Brain microvascular endothelial cell (primary cell): Measurements from ENCODE around the gene SUPT3H.
A peak's percentile ranks its signal among the peaks of the same experiment; 100 is the strongest.

Experiments
- DNase-seq: peaks from one replicate; pipeline ENCODE4 v3.0.0-alpha.2; 2020
- H3K27ac ChIP-seq: fragments of 250-450 bp; sonication (Bioruptor Pico); 2 replicates; pipeline ENCODE4 v1.5.1; 2020; ENCODE audit warnings: mild to moderate bottlenecking, moderate library complexity
- H3K27me3 ChIP-seq: fragments of 250-450 bp; sonication (Bioruptor Pico); replicated peaks from 2 replicates; pipeline ENCODE4 v1.5.1; 2020; ENCODE audit warnings: mild to moderate bottlenecking
- H3K36me3 ChIP-seq: fragments of 250-450 bp; sonication (Bioruptor Pico); replicated peaks from 2 replicates; pipeline ENCODE4 v1.5.1; 2020; ENCODE audit warnings: mild to moderate bottlenecking
- H3K4me3 ChIP-seq: 2 replicates; pipeline ENCODE4 v1.5.1; 2011; ENCODE audit warnings: low read depth, mild to moderate bottlenecking, control low read depth, low read length, moderate library complexity
- CTCF ChIP-seq: IDR thresholded peaks from 2 replicates; pipeline ENCODE4 v1.5.1; 2011; ENCODE audit warnings: low read depth, mild to moderate bottlenecking, moderate library complexity, low read length, control low read depth, inconsistent platforms; ENCODE audit errors: missing control alignments
- in situ Hi-C: cut with HindIII; loops from 2 replicates; pipeline ENCODE4 v1.10.0; 2017; ENCODE audit warnings: low sequenced_read_pairs, low pct_ligation_motif_present

The SUPT3H gene

DNA sequence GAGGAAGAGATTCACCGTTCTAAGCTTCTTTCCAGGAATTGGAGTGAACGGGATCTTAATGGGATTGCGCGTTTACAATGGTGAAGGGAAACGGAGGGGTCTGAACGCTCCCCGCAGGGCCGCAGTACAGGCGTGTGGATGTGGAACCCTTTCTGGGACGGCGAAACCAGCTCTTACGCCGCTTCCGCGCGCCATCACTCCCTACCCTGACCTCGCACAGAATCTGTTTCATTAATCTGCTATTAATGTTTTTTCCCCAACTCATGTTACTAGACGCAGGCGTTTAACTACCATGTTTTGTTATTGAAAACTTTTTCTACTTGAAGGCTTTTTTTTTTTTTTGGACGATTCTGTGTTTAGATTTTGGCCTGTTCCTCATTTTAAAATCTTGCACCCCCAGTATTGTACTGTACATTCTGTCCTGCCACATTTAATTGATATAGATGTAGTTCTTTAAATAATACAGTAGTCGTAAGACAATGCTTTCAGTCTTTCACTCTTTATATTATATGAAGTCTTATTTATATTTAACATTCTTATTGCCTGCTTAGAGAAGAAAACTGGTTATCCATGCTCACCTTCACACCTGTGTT is 696 bp upstream of the SUPT3H start:
- Histone ChIP-seq H3K27ac (peak overlapping the region; percentile 86), H3K27me3 (no peaks in the 10 kb centered on the region), H3K4me3 (peak overlapping the region; percentile 77), H3K36me3 (no peaks in the 10 kb centered on the region)
- in situ Hi-C loops: no loop called here
- no peak for DNase-seq
- TF ChIP-seq CTCF: peak; percentile 0

DNA sequence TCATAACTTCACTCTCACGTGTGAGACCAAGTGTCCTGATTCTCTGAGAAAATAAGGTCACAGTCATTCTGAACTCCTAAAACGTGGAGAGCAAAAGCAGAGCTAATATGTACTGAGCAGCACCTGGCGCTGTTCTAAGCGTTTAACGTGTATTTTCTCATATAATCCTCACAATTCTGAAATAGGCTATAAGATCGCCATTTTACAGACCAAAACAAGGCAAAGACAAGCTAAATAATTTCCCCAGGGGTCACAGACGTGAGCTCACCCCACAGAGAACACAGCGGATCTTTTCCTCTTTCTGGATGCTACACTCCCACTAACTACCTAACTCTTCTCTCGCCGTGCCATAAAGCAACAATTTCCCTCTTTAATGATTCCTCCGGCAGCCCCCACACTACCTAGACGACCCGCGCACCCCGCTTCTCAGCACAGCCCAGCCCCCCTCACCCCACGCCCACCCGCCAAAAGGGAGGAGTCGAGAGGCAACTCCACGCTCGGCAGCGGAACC is 636 bp downstream of the SUPT3H start:
- Histone ChIP-seq H3K27ac (peak overlapping the region; percentile 86), H3K36me3 (no peaks in the 10 kb centered on the region), H3K27me3 (no peaks in the 10 kb centered on the region), H3K4me3 (peak overlapping the region; percentile 77)
- DNase-seq: no peak
- TF ChIP-seq CTCF: no peak
- in situ Hi-C loops: no loop called here

DNA sequence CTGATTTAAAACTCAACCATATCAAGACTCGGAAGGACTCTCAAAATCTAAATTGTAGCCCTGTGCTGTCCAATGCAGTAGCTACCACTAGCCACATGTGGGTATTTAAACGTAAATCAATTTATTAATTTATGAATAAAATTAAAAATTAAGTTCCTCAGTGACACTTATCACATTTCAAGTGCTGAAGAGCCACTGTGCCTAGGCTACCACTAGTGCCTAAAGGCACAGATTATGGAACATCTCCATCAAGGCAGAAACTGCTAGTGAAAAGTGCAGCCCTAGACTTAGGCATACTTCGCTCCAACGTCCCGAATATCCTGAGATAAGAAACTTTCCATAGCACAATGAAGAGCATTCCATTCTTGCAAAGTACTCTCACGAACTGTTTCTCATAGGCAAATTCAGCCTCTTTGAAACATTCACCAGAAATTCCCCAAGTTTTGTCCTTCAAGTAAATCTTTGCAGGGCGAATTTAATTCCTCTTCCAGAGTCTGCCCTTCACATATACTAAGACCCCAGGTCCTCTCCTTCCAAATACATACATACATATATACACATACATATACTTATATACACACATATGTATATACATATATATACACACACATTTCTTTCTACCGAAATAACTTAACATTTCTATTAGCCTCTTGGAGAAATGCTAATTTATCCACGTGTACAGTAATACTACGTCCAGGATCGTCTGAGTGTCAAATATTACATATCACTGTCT is 1.3 kb downstream of the SUPT3H start:
- TF ChIP-seq CTCF: no peak
- in situ Hi-C loops: no loop called here
- Histone ChIP-seq H3K36me3 (no peaks in the 10 kb centered on the region), H3K4me3 (peak overlapping the region; percentile 77), H3K27ac (peak overlapping the region; percentile 86), H3K27me3 (no peaks in the 10 kb centered on the region)
- DNase-seq: peak; percentile 19

GRCh38 chr6:45375449-45375848 is 2.3 kb downstream of the SUPT3H start:
- in situ Hi-C loops: no loop called here
- TF ChIP-seq CTCF: no peak
- H3K27ac ChIP-seq: no peak overlapping the region
- no peak for DNase-seq
- H3K4me3 ChIP-seq: no peak overlapping the region
- H3K36me3 ChIP-seq: no peaks in the 10 kb centered on the region
- H3K27me3 ChIP-seq: no peaks in the 10 kb centered on the region

DNA sequence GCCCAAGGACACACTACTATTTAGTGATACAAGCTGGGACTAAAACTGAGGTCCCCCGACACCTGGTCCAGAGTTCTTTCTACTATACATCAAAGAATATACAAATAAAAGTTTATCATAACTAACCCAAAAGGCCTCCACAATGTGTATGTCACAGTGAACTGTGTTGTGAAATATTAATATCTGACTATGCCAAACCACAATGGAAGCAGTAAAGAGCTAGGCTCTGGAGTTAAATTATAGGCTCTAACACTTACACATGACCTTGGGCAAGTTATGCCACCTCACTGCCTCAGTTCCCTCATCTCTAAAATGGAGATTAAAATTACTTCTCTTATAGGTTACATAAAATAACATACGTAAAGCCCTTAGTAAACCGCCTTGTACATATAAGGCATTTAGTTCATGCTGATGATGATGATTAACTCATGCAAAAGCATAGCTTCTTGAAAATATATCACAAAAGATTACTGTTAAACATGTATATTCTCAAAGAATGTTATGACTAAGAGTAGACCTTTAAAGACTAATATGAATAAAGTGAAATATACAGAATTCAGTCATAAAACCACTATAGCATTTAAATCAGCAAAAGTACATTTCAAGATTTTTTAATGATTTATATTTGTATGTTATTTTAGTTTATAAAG is 5.7 kb downstream of the SUPT3H start:
- no peak overlapping the region for H3K27ac ChIP-seq
- no peaks in the 10 kb centered on the region for H3K36me3 ChIP-seq
- no peak for DNase-seq
- no peak for TF ChIP-seq CTCF
- in situ Hi-C loops: no loop called here
- H3K27me3 ChIP-seq: no peaks in the 10 kb centered on the region
- H3K4me3 ChIP-seq: no peak overlapping the region
